ENCODE data around the gene SUGCT. TPM values are rescaled to one million over a fixed set of nuclear protein-coding genes. Genes with fewer than 3 reads are reported as not detected.

SUGCT gene
- total RNA-seq, 1 experiment from 2014 or later: 4.6 TPM

DNA sequence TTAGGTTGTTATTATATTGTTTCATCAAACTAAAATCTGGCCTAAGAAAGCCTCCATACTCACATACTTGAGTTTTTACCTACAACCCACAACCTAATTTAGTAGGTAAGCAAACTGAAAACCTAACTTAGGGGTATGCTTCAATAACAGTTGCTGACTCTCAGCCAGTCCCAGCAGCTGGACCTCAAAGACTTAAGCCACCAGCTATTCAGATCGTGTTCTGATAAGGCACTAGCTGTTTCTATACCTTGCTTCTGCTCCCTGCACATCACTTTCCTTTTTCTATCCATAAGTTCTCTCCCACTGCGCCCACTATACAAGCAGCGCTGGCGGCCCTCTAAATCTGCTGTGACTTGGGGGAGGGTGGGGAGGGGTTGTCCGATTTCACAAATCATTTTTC, 42.3 kb downstream of the SUGCT start:
- Mint-ChIP-seq H3K27ac (no peak overlapping the region), H3K9me3 (peaks cover 3% of the 10 kb centered on the region; the same call in 1 of the 2 replicates), H3K4me3 (no peak overlapping the region), H3K27me3 (ENCODE audit: low read depth) (no peaks in the 10 kb centered on the region), H3K36me3 (no peaks in the 10 kb centered on the region), H3K4me1 (no peaks in the 10 kb centered on the region)
- TF ChIP-seq ESRRA (CRISPR knock-in tag; IDR thresholded peaks at IDR 0.05; ENCODE audit: borderline replicate concordance): no peak
- TF ChIP-seq, protein P1, sequence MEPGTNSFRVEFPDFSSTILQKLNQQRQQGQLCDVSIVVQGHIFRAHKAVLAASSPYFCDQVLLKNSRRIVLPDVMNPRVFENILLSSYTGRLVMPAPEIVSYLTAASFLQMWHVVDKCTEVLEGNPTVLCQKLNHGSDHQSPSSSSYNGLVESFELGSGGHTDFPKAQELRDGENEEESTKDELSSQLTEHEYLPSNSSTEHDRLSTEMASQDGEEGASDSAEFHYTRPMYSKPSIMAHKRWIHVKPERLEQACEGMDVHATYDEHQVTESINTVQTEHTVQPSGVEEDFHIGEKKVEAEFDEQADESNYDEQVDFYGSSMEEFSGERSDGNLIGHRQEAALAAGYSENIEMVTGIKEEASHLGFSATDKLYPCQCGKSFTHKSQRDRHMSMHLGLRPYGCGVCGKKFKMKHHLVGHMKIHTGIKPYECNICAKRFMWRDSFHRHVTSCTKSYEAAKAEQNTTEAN (CRISPR knock-in tag; IDR thresholded peaks at IDR 0.05): no peak
- no peak for TF ChIP-seq SOX15 (CRISPR knock-in tag; IDR thresholded peaks at IDR 0.05)
- TF ChIP-seq ETV6 (CRISPR knock-in tag; IDR thresholded peaks at IDR 0.05): no peak
- no peak for TF ChIP-seq TEAD4 (CRISPR knock-in tag; IDR thresholded peaks at IDR 0.05)
- no peak for TF ChIP-seq NR2C2 (CRISPR knock-in tag; IDR thresholded peaks at IDR 0.05)
- TF ChIP-seq OVOL2 (CRISPR knock-in tag; IDR thresholded peaks at IDR 0.05; ENCODE audit: borderline replicate concordance): no peak
- no peak for TF ChIP-seq NFATC4 (CRISPR knock-in tag; IDR thresholded peaks at IDR 0.05)
- TF ChIP-seq, protein P2, sequence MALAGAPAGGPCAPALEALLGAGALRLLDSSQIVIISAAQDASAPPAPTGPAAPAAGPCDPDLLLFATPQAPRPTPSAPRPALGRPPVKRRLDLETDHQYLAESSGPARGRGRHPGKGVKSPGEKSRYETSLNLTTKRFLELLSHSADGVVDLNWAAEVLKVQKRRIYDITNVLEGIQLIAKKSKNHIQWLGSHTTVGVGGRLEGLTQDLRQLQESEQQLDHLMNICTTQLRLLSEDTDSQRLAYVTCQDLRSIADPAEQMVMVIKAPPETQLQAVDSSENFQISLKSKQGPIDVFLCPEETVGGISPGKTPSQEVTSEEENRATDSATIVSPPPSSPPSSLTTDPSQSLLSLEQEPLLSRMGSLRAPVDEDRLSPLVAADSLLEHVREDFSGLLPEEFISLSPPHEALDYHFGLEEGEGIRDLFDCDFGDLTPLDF (CRISPR knock-in tag; IDR thresholded peaks at IDR 0.05): no peak
- TF ChIP-seq ZNF671 (CRISPR knock-in tag; IDR thresholded peaks at IDR 0.05): no peak
- no peak for TF ChIP-seq NFYB (CRISPR knock-in tag; conservative IDR thresholded peaks at IDR 0.05; ENCODE audit: low read depth)
- TF ChIP-seq JAZF1 (CRISPR knock-in tag; IDR thresholded peaks at IDR 0.05): no peak
- no peak for TF ChIP-seq KAT7 (CRISPR knock-in tag; IDR thresholded peaks at IDR 0.05; ENCODE audit: borderline replicate concordance)
- TF ChIP-seq, protein P3, sequence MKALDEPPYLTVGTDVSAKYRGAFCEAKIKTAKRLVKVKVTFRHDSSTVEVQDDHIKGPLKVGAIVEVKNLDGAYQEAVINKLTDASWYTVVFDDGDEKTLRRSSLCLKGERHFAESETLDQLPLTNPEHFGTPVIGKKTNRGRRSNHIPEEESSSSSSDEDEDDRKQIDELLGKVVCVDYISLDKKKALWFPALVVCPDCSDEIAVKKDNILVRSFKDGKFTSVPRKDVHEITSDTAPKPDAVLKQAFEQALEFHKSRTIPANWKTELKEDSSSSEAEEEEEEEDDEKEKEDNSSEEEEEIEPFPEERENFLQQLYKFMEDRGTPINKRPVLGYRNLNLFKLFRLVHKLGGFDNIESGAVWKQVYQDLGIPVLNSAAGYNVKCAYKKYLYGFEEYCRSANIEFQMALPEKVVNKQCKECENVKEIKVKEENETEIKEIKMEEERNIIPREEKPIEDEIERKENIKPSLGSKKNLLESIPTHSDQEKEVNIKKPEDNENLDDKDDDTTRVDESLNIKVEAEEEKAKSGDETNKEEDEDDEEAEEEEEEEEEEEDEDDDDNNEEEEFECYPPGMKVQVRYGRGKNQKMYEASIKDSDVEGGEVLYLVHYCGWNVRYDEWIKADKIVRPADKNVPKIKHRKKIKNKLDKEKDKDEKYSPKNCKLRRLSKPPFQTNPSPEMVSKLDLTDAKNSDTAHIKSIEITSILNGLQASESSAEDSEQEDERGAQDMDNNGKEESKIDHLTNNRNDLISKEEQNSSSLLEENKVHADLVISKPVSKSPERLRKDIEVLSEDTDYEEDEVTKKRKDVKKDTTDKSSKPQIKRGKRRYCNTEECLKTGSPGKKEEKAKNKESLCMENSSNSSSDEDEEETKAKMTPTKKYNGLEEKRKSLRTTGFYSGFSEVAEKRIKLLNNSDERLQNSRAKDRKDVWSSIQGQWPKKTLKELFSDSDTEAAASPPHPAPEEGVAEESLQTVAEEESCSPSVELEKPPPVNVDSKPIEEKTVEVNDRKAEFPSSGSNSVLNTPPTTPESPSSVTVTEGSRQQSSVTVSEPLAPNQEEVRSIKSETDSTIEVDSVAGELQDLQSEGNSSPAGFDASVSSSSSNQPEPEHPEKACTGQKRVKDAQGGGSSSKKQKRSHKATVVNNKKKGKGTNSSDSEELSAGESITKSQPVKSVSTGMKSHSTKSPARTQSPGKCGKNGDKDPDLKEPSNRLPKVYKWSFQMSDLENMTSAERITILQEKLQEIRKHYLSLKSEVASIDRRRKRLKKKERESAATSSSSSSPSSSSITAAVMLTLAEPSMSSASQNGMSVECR (CRISPR knock-in tag; IDR thresholded peaks at IDR 0.05; ENCODE audit: borderline replicate concordance): no peak
- TF ChIP-seq, protein P4, sequence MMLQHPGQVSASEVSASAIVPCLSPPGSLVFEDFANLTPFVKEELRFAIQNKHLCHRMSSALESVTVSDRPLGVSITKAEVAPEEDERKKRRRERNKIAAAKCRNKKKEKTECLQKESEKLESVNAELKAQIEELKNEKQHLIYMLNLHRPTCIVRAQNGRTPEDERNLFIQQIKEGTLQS (CRISPR knock-in tag; conservative IDR thresholded peaks at IDR 0.05): no peak
- no peak for TF ChIP-seq ZNF219 (CRISPR knock-in tag; IDR thresholded peaks at IDR 0.05; ENCODE audit: borderline replicate concordance)
- TF ChIP-seq FOXJ3 (CRISPR knock-in tag; IDR thresholded peaks at IDR 0.05; ENCODE audit: borderline replicate concordance): no peak
- TF ChIP-seq, protein P5, sequence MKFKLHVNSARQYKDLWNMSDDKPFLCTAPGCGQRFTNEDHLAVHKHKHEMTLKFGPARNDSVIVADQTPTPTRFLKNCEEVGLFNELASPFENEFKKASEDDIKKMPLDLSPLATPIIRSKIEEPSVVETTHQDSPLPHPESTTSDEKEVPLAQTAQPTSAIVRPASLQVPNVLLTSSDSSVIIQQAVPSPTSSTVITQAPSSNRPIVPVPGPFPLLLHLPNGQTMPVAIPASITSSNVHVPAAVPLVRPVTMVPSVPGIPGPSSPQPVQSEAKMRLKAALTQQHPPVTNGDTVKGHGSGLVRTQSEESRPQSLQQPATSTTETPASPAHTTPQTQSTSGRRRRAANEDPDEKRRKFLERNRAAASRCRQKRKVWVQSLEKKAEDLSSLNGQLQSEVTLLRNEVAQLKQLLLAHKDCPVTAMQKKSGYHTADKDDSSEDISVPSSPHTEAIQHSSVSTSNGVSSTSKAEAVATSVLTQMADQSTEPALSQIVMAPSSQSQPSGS (CRISPR knock-in tag; IDR thresholded peaks at IDR 0.05; ENCODE audit: borderline replicate concordance, low read depth): no peak
- no peak for TF ChIP-seq NR3C1 (CRISPR knock-in tag; conservative IDR thresholded peaks at IDR 0.05; ENCODE audit: low read depth)
- TF ChIP-seq, protein P6, sequence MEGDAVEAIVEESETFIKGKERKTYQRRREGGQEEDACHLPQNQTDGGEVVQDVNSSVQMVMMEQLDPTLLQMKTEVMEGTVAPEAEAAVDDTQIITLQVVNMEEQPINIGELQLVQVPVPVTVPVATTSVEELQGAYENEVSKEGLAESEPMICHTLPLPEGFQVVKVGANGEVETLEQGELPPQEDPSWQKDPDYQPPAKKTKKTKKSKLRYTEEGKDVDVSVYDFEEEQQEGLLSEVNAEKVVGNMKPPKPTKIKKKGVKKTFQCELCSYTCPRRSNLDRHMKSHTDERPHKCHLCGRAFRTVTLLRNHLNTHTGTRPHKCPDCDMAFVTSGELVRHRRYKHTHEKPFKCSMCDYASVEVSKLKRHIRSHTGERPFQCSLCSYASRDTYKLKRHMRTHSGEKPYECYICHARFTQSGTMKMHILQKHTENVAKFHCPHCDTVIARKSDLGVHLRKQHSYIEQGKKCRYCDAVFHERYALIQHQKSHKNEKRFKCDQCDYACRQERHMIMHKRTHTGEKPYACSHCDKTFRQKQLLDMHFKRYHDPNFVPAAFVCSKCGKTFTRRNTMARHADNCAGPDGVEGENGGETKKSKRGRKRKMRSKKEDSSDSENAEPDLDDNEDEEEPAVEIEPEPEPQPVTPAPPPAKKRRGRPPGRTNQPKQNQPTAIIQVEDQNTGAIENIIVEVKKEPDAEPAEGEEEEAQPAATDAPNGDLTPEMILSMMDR (IDR thresholded peaks at IDR 0.05): no peak
- no peak for ATAC-seq
- no peak for DNase-seq (ENCODE audit: low spot score)
- POLR2A ChIA-PET: no interaction called here
- CTCF ChIA-PET: interaction anchor here (0.7 to 1.1 kb wide), 2 partner anchors 14 to 1991 kb away, joined by 3 read pairs; no protein-coding TSS in a partner anchor
